K562 (cell line): ENCODE results near the gene INPPL1.

Experiments
- CTCF ChIP-seq, 3 experiments: IDR thresholded peaks in 2 of 3; conservative IDR thresholded peaks in 1 of 3; 2 replicates each; pipeline ENCODE4 v1.5.1; 2011 to 2012; ENCODE audit warnings: low read length in 3 of 3, mild to moderate bottlenecking in 3 of 3, control low read depth in 2 of 3, improper control_type of control experiment in 1 of 3, inconsistent platforms in 1 of 3, low read depth in 1 of 3, mixed read lengths in 1 of 3, moderate library complexity in 1 of 3; ENCODE audit not compliant: insufficient read depth in 2 of 3
- E2F6 ChIP-seq, 2 experiments: IDR thresholded peaks; 2 replicates each; pipeline ENCODE4 v1.6.1; 2011; ENCODE audit warnings: borderline replicate concordance in 1 of 2, control low read depth in 1 of 2, low read depth in 1 of 2, low read length in 1 of 2, mild to moderate bottlenecking in 1 of 2, mixed read lengths in 1 of 2, moderate library complexity in 1 of 2; ENCODE audit not compliant: insufficient read depth in 1 of 2, insufficient read length in 1 of 2, poor library complexity in 1 of 2, severe bottlenecking in 1 of 2; ENCODE audit errors: extremely low read depth in 1 of 2
- ETV6 ChIP-seq, 3 experiments: fragments of 150-350 bp in 1 of 3; sonication (generic) in 1 of 3; formaldehyde crosslinking in 1 of 3; IDR thresholded peaks; 2 replicates each; pipeline versions ENCODE4 v1.6.1 to v1.8.0; 2014 to 2022; ENCODE audit warnings: borderline replicate concordance in 2 of 3, low read depth in 2 of 3, antibody characterized with exemption in 1 of 3, low read length in 1 of 3, mild to moderate bottlenecking in 1 of 3, missing genetic modification reagents in 1 of 3
- FOXK2 ChIP-seq, 2 experiments: fragments of 450-650 bp; IDR thresholded peaks in 1 of 2; conservative IDR thresholded peaks in 1 of 2; 2 replicates each; pipeline ENCODE4 v1.6.1; 2016; ENCODE audit warnings: low read depth in 2 of 2, mild to moderate bottlenecking in 1 of 2
- SP2 ChIP-seq: IDR thresholded peaks from 2 replicates; pipeline ENCODE4 v1.6.1; 2011; ENCODE audit warnings: mild to moderate bottlenecking, low read depth, low read length, moderate library complexity; ENCODE audit not compliant: poor library complexity, severe bottlenecking; ENCODE audit errors: extremely low read depth
- ZBTB1 ChIP-seq: sonication (generic); formaldehyde crosslinking; IDR thresholded peaks from 2 replicates; pipeline ENCODE4 v1.8.1; 2023; ENCODE audit warnings: missing genetic modification reagents, low read depth, mild to moderate bottlenecking, borderline replicate concordance
- ZNF165 ChIP-seq: fragments of 250-450 bp; sonication (Bioruptor Pico); IDR thresholded peaks from 2 replicates; pipeline ENCODE4 v1.4.0; 2020; ENCODE audit warnings: borderline replicate concordance

GRCh38 chr11:72278905-72279304 is 54.3 kb downstream of the INPPL1 start:
- no peak for TF ChIP-seq CTCF (IDR thresholded peaks at IDR 0.05 in 2 of 3, conservative IDR thresholded peaks at IDR 0.05 in 1 of 3; ENCODE audit: insufficient read depth in 2 of 3, low read depth in 1 of 3, low read length in 3 of 3)
- TF ChIP-seq SP2 = no peak
- TF ChIP-seq ETV6 (IDR thresholded peaks at IDR 0.05; ENCODE audit: borderline replicate concordance in 1 of 2, low read depth in 2 of 2, low read length in 1 of 2) = no peak
- no peak for TF ChIP-seq ETV6 (CRISPR knock-in tag; IDR thresholded peaks at IDR 0.05; ENCODE audit: borderline replicate concordance)
- no peak for TF ChIP-seq FOXK2 (conservative IDR thresholded peaks at IDR 0.05 in 1 of 2, IDR thresholded peaks at IDR 0.05 in 1 of 2; ENCODE audit: low read depth in 2 of 2)
- no peak for TF ChIP-seq ZNF165
- TF ChIP-seq ZBTB1 (CRISPR knock-in tag) = no peak
- TF ChIP-seq E2F6 (IDR thresholded peaks at IDR 0.05; ENCODE audit: borderline replicate concordance in 1 of 2, extremely low read depth in 1 of 2, insufficient read depth in 1 of 2, insufficient read length in 1 of 2, low read depth in 1 of 2, low read length in 1 of 2, poor library complexity in 1 of 2, severe bottlenecking in 1 of 2) = no peak
